Suppressor macrophage treated with lipopolysaccharide for 4 hours (primary cell): ENCODE data around the gene MMGT1.
"Not testable (repeated sequence)": the region's sequence is repeated elsewhere in the genome, so short reads cannot be mapped to it uniquely, and the experiment has no call there.

Experiments
- DNase-seq: peaks from one replicate; pipeline ENCODE4 v3.0.0-alpha.2; 2020

MMGT1 gene

GRCh38 chrX:135920516-135920915 lies 53.3 kb downstream of the MMGT1 start:
- not testable (repeated sequence) for DNase-seq

DNA sequence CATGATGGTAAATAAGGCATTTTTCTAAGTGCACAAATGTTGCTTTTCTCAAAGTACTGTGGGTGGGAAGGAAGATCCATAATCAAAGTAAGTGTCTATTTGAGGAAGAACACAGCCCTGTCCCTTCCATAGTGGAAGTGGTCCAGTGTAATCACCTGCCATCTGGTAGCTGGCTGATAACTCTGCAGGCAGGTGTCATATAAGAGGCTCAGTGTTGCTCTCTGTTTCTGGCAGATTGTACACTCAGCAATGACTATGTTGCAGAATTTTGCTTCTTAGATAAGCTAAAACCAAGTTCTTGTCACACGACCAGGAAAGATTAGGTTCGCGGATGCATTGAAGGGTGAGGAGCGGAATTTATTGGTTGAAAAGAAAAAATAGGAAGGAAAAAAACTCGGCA lies 59.4 kb downstream of the MMGT1 start:
- no peak for DNase-seq
